Activated CD4-positive, alpha-beta memory T cell treated with anti-CD3 and anti-CD28 coated beads, Interleukin-2, amount 10 ng/mL, durations not matched to agents 7 days and 5 days (primary cell): ENCODE results near the gene ETDB. TPM values are rescaled to one million over a fixed set of nuclear protein-coding genes. Genes with fewer than 3 reads are reported as not detected.

Source experiments
- CTCF ChIA-PET: fragments of 350-600 bp; sonication (Branson Sonifier 250); formaldehyde crosslinking; loops from one replicate; lab custom pipeline; 2021; ENCODE audit warnings: antibody characterized with exemption, inconsistent platforms; lab: Charles Lee
- POLR2A ChIA-PET: fragments of 350-600 bp; sonication (Branson Sonifier 250); formaldehyde crosslinking; loops from one replicate; lab custom pipeline; 2021; ENCODE audit warnings: antibody characterized with exemption; lab: Charles Lee
- DNase-seq: peaks from one replicate; pipeline ENCODE4 v3.0.0-alpha.2; 2020
- H3K27ac Mint-ChIP-seq: one replicate; pipeline ENCODE4 v1.8.0; 2021; ENCODE audit warnings: mild to moderate bottlenecking, mixed read lengths
- H3K27me3 Mint-ChIP-seq: one replicate; pipeline ENCODE4 v1.8.0; 2021; ENCODE audit warnings: mixed read lengths
- H3K36me3 Mint-ChIP-seq: one replicate; pipeline ENCODE4 v1.8.0; 2021; ENCODE audit warnings: low read depth, mixed read lengths
- H3K4me1 Mint-ChIP-seq: one replicate; pipeline ENCODE4 v1.8.0; 2021; ENCODE audit warnings: mixed read lengths
- H3K4me3 Mint-ChIP-seq: one replicate; pipeline ENCODE4 v1.8.0; 2021; ENCODE audit warnings: mild to moderate bottlenecking, mixed read lengths
- H3K9me3 Mint-ChIP-seq: one replicate; pipeline ENCODE4 v1.8.0; 2021; ENCODE audit warnings: mixed read lengths
- total RNA-seq, 2 experiments: library from RNA; stranded (reverse); gene quantifications; one replicate each; pipeline ENCODE4 v1.2.3, GENCODE V29; 2021

ETDB gene
- total RNA-seq, 2 experiments from 2014 or later: not detected

DNA sequence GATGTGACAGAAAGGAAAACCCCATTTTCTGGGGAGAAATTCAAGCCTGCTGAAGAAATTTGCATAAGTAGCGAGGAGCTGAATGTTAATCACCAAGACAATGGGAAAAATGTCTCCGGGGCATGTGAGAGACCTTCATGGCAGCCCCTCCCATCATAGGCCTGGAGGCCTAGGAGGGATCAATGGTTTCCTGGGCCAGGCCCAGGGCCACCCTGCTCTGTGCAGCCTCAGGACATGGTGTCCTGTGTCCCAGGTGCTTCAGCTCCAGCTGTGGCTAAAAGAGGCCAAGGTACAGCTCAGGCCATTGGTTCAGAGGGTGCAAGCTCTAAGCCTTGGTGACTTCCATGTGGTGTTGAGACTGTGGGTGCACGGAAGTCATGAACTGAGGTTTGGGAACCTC is 31.2 kb downstream of the ETDB start:
- H3K27me3 Mint-ChIP-seq: peaks cover 3% of the 10 kb centered on the region
- no peaks in the 10 kb centered on the region for H3K36me3 Mint-ChIP-seq

DNA sequence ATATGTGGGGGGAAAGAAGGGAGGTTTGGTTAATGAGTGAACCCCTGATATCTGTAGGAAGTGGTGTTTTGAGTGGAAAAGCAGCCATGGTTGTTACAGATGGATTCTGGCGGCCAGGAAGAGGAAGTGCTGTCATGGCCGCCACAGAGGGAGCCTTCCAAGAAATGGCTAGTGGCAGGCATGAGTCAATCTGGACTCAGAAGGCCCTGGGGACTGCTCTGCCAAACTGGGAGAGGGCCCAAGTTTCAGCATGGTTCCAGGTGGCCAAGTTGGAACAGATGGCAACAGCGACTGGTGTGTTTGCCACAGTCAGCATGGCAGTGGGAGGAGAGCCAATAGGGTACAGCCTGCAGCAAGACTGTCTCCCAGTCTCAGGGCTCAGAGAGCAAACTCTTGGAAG is 32.5 kb downstream of the ETDB start:
- Mint-ChIP-seq H3K4me1 (peaks cover 9% of the 10 kb centered on the region), H3K9me3 (no peaks in the 10 kb centered on the region), H3K27me3 (peaks cover 3% of the 10 kb centered on the region), H3K27ac (no peak overlapping the region), H3K36me3 (no peaks in the 10 kb centered on the region), H3K4me3 (no peak overlapping the region)
- POLR2A ChIA-PET: no interaction called here
- CTCF ChIA-PET: no interaction called here
- no peak for DNase-seq

More for the DNA sequence above, 31.2 kb downstream of the ETDB start:
- CTCF ChIA-PET: no interaction called here
- Mint-ChIP-seq H3K27ac (no peak overlapping the region), H3K4me1 (peaks cover 9% of the 10 kb centered on the region), H3K4me3 (no peak overlapping the region), H3K9me3 (no peaks in the 10 kb centered on the region)
- DNase-seq: no peak
- POLR2A ChIA-PET: no interaction called here

DNA sequence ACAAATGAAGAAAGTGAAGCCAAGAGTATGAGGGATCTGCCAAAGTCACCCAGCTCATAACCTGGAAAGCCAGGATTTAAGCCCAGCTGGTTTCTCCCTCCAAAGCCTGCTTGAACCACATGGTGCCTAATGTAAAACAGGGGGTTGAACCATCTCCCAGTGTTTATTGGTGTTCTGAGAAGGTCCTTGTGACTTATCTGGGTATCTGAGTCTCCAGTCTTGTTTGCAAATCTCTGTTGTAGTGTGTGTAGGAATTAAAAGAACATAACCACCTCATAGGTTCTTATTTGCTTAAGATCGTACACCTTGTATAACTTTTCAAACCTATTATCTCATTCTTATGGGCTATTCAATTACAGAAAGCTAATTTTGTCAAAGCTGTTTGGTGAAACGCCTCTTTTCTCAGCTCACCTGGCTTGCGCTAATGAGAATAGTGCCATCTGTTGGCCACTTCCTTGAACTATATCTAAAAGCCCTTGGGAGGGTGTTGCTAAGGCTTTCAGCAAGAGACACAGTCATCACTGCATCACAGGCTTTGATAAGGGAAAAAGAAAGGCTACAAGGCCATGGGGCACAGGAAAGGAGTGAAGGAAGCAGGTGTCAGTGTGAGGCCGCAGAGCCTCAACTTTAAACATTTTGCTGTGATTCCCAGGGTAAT is 34.0 kb downstream of the ETDB start:
- ChIA-PET POLR2A (interaction anchor here (0.9 kb wide), 1 partner anchor 34 kb away, joined by 3 read pairs; the partner anchor contains the start of gene RTL8A), CTCF (interaction anchor here (0.6 to 2.3 kb wide), 10 partner anchors 9 to 122 kb away, joined by 3 to 6 read pairs (median 4); partner anchors contain the start of gene RTL8A)
- no peak overlapping the region for H3K27ac Mint-ChIP-seq

DNA sequence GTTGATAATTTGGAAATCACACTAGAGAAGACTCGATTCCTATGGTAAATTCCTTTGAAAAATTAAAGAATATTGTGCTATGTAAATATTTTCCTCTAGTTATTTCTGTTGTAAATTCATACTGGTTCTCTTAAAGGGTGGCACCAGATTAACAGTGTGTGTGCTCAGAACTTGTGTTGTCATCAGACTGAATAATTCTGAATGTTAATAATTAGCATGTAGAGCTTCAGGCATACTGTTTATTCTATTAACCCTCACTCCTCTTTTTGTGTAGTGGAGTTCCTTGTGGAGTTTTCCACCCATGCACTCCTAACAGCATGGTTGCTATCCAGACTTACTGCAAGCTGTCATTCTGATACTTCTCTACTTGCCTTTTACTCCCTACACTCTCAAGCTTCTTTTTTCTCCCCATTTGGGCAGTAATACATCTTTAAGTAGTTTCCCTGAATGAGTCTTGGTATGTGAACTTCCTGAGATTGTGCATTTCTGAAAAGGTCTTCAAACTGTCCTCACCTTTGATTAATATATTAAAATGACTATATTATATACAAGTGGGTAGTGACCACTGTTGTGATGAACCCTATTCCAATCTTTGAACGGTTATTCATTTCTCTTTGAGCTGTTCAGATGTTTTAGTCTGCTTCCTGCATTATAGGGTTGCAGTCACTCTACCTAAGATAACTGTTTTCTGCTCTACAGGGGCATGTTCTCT is 38.5 kb downstream of the ETDB start:
- Mint-ChIP-seq H3K36me3 (no peaks in the 10 kb centered on the region), H3K9me3 (no peaks in the 10 kb centered on the region), H3K27ac (no peak overlapping the region), H3K4me3 (no peak overlapping the region), H3K4me1 (peaks cover 6% of the 10 kb centered on the region), H3K27me3 (peaks cover 6% of the 10 kb centered on the region)
- ChIA-PET CTCF (interaction anchor here (0.6 kb wide), 1 partner anchor 11 kb away, joined by 3 read pairs; no protein-coding TSS in a partner anchor), POLR2A (no interaction called here)
- DNase-seq: no peak

More for the DNA sequence above, 34.0 kb downstream of the ETDB start:
- Mint-ChIP-seq H3K27me3 (peaks cover 3% of the 10 kb centered on the region), H3K4me3 (no peak overlapping the region), H3K36me3 (no peaks in the 10 kb centered on the region), H3K9me3 (no peaks in the 10 kb centered on the region), H3K4me1 (peaks cover 9% of the 10 kb centered on the region)
- DNase-seq: peak; percentile 38

Other genes with a start within 250 kb of the ETDB start
- 10 to 100 TPM; 14.2 to 17.1 TPM for gene MOSPD1, start 205.3 kb downstream of the ETDB start, total RNA-seq
- under 1 TPM; 0.35 to 0.38 TPM for gene SMIM10, start 129.5 kb downstream of the ETDB start, total RNA-seq
- under 1 TPM; 0.13 to 0.28 TPM for gene RTL8B, start 98.0 kb downstream of the ETDB start, total RNA-seq
- gene RTL8C, start 88.2 kb downstream of the ETDB start, total RNA-seq: 10 to 100 TPM; 29.7 TPM
- 10 to 100 TPM; 14.2 to 15.3 TPM for gene RTL8A, start 68.4 kb downstream of the ETDB start, total RNA-seq
- under 1 TPM in 1 of 2 experiments, not detected in 1; 0.15 TPM for gene SMIM10L2B, start 21.8 kb downstream of the ETDB start, total RNA-seq
- not detected for gene CT55, start 50.9 kb upstream of the ETDB start, total RNA-seq
- not detected for gene ETDA, start 131.5 kb upstream of the ETDB start, total RNA-seq
- not detected for gene ETDC, start 189.0 kb upstream of the ETDB start, total RNA-seq
- gene ZNF75D, start 223.6 kb upstream of the ETDB start, total RNA-seq: 10 to 100 TPM; 11.8 to 11.9 TPM
- gene ZNF449, start 224.3 kb upstream of the ETDB start, total RNA-seq: 1 to 10 TPM; 4.7 to 4.8 TPM